GM12873 (cell line): Measurements from ENCODE around the gene HCN2.

Source experiments
- CTCF ChIP-seq: IDR thresholded peaks from 2 replicates; pipeline ENCODE4 v1.5.1; 2012; ENCODE audit warnings: low read depth, mild to moderate bottlenecking, moderate library complexity, low read length, control low read depth; ENCODE audit not compliant: insufficient read depth; ENCODE audit errors: missing control alignments

HCN2 gene

GRCh38 chr19:646779-647565 is 57.3 kb downstream of the HCN2 start:
- no peak for TF ChIP-seq CTCF

DNA sequence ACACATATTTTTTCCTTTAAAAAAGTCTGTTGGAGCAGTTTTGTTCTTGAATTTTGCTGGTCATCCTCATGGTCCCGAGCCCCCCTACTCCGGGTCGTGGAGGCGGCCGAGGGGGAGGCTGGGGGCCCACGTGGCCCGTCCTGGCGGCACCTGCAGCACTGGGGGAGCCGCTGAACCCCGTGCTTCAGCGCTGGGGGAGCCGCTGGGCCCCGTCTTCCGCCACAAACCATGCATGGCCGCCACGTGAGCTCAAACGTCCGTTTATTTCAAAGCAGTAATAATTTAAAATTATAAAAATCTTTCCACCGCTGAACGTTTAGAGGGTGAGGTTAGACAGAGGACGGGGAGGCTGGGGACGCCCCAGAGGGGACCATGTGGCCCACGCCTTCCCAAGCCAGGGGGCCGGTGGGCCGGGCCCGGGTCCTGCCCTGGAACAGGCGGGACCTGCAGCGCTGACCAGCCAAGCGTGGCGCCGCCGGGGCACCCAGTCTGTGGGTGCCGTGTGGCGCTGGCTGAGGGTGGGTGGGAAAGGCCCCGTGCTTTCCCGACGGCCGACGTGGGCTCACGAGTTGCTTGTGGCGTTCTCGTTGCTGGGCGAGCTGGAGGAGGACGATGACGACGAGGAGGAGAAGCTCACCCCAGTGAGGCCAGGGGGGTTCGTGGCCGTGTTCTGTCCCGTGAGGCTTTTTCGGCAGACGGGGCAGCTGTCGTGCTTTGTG is 58.0 kb downstream of the HCN2 start:
- TF ChIP-seq CTCF: no peak

DNA sequence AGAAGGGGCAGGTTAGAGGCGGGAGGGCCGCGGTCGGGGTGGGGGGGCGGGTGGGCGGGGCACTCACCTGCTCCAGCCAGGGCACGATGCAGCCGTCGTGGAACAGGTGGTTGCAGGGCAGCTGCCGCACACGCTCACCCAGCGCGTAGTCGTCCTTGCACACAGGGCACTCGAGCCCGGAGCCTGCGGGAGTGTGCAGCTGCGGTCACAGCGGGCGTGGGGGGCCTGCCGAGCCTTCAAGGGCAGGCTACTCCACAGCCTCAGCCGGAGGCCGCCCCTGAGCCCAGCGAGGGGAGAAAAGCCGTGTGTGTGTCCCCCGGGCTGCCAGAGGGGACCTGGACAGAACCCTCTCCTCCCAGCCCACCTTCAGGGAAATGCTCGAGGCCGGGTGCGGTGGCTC is 58.6 kb downstream of the HCN2 start:
- TF ChIP-seq CTCF: no peak

DNA sequence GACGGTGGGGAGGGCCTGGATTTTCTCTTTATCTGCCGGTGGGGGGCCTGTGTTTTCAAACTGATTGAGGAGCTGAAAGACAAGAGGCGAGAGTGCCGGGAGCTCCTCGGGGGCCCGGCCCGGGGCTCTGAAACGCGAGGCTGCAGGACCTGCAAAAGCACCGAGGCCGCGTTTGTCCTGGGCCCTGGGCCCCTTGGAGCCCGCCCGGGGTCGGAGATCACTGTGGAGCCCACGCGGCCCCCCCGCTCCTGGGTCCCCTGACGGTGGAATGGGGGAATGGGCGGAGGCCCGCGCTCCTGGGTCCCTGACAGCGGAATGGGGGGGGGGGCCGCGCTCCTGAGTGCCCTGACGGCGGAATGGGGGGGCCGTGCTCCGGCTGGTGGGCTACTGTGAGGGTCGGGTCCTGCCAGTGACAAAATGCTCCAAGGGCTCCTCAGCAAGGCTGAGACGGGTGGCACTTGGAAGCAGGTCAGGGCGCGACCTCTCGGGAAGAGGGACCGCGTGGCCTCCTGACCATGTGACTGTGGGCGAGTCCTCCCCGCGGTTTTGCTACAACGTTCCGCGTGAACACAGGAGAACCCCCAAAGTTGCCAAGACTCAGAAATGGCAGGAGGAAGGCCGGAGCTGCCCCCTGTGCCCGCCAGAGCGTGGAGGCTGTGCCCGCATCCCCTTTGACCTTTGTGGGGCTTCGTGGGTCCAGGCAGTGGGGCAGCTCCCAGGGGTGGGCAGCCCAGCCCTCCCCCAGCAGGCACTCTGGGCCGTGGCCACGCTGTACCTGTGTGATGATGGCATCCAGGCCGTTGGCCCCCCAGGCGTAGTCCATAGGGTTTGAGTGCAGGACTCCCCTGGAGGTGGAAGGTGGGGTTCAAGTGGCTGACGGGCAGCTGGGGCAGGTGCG is 59.5 kb downstream of the HCN2 start:
- TF ChIP-seq CTCF: no peak

DNA sequence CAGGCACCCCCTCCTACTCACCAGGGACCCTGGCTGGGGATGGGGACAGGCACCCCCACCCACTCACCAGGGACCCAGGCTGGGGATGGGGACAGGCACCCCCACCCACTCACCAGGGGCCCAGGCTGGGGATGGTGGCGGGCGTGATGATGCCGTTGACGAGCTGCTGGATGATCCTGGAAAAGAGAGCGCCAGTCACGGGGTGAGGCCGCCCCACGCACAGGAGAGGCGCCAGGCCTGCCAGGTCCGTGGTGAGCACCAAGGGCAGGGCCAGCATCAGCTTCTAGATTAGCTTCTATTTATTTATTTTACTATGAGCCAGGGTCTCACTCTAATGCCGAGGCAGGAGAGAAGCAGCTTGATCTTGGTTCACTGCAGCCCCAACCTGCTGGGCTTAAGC is 60.4 kb downstream of the HCN2 start:
- no peak for TF ChIP-seq CTCF

DNA sequence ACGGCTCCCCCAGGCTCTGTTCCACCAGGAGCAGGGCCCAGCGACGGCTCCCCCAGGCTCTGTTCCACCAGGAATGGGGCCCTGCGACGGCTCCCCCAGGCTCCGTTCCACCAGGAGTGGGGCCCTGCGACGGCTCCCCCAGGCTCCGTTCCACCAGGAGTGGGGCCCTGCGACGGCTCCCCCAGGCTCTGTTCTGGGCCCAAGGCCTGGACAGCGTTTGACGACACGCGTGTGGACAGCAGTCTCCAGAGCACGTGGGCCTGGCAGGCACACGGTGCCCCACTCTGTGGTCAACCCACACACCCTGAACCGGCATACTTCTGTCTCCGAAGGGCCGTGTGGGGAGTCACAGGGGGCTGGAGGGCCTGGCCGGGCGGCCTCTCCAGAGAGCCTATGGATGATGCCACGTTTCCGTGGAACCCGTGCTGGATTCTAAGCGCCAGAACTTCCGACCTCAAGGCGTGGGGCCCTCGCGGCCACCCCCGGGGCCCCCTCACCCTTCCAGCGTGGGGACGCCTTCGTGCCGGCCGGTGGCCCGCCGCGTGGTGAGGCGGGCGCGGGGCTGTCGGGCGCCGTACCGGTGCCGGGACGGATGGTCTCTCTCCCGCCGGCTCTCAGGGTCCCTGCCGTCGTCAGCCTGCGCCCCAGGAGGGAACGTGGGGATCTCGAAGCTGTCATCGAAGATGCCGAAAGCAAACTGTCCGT is 61.6 kb downstream of the HCN2 start:
- no peak for TF ChIP-seq CTCF
